Measurements from ENCODE around the gene ZNF740. TPM values are rescaled to one million over a fixed set of nuclear protein-coding genes. Genes with fewer than 3 reads are reported as not detected.

ZNF740 gene
- total RNA-seq, 1 experiment from 2014 or later: 46.8 TPM

DNA sequence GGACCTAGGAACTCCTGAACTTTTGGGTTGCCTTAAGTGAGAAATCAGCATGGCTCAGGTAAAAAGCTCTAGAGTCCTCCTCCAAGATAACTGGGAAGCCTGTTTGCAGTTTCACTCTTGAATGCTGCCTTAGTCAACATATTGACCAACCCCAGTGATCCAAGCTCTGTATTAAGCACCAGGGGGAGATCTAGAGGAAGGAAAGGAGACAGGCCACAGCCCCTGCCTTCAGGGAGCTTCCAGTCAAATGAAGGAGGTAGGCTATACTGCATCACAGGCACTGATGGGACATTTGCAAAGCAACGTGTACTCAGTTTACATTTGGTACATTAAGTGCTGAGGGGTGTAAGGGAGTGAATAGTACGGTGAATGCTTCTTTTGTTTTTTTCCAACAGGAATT lies 1.4 kb downstream of the ZNF740 start:
- no peak for DNase-seq (ENCODE audit: low read depth, low spot score)
- Histone ChIP-seq H3K27me3 (ENCODE audit: control insufficient read depth, insufficient read depth, low read length) (no peaks in the 10 kb centered on the region), H3K36me3 (ENCODE audit: control insufficient read depth, insufficient read depth, low read length) (peaks cover 18% of the 10 kb centered on the region), H3K4me3 (ENCODE audit: low read depth in 2 of 2, low read length in 2 of 2) (peak overlapping the region; percentile 70 to 74), H3K4me1 (ENCODE audit: control insufficient read depth, insufficient read depth, low read length) (peaks cover 26% of the 10 kb centered on the region), H3K27ac (ENCODE audit: low read length) (peak overlapping the region; percentile 86), H3K9me3 (ENCODE audit: control insufficient read depth, insufficient read depth, low read depth, low read length) (no peaks in the 10 kb centered on the region)
- no peak for ATAC-seq
- POLR2A ChIA-PET: interaction anchor here (0.6 kb wide), 2 partner anchors 86 to 115 kb away, joined by 5 to 7 read pairs; no protein-coding TSS in a partner anchor
- no TSS peak for BruUV-seq (replicated peaks)
- in situ Hi-C loops (cut with HindIII; ENCODE audit: low pct_unique_long_range_greater_than_20kb, low sequenced_read_pairs): no loop called here
- CTCF ChIA-PET: no interaction called here
- intact Hi-C loops (cut with micrococcal nuclease; ENCODE audit: unreplicated experiment): no loop called here
- TF ChIP-seq TCF7L2 (IDR thresholded peaks at IDR 0.05; ENCODE audit: low read depth, low read length) (no peak), SIN3A (IDR thresholded peaks at IDR 0.05; ENCODE audit: borderline replicate concordance, insufficient read depth, low read depth, low read length) (no peak), POLR2AphosphoS5 (IDR thresholded peaks at IDR 0.05; ENCODE audit: low read depth, low read length) (no peak)
- TF ChIP-seq, protein P1, sequence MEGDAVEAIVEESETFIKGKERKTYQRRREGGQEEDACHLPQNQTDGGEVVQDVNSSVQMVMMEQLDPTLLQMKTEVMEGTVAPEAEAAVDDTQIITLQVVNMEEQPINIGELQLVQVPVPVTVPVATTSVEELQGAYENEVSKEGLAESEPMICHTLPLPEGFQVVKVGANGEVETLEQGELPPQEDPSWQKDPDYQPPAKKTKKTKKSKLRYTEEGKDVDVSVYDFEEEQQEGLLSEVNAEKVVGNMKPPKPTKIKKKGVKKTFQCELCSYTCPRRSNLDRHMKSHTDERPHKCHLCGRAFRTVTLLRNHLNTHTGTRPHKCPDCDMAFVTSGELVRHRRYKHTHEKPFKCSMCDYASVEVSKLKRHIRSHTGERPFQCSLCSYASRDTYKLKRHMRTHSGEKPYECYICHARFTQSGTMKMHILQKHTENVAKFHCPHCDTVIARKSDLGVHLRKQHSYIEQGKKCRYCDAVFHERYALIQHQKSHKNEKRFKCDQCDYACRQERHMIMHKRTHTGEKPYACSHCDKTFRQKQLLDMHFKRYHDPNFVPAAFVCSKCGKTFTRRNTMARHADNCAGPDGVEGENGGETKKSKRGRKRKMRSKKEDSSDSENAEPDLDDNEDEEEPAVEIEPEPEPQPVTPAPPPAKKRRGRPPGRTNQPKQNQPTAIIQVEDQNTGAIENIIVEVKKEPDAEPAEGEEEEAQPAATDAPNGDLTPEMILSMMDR (IDR thresholded peaks at IDR 0.05): no peak; the same call in 1 of the 2 replicates
- TF ChIP-seq, protein P2, sequence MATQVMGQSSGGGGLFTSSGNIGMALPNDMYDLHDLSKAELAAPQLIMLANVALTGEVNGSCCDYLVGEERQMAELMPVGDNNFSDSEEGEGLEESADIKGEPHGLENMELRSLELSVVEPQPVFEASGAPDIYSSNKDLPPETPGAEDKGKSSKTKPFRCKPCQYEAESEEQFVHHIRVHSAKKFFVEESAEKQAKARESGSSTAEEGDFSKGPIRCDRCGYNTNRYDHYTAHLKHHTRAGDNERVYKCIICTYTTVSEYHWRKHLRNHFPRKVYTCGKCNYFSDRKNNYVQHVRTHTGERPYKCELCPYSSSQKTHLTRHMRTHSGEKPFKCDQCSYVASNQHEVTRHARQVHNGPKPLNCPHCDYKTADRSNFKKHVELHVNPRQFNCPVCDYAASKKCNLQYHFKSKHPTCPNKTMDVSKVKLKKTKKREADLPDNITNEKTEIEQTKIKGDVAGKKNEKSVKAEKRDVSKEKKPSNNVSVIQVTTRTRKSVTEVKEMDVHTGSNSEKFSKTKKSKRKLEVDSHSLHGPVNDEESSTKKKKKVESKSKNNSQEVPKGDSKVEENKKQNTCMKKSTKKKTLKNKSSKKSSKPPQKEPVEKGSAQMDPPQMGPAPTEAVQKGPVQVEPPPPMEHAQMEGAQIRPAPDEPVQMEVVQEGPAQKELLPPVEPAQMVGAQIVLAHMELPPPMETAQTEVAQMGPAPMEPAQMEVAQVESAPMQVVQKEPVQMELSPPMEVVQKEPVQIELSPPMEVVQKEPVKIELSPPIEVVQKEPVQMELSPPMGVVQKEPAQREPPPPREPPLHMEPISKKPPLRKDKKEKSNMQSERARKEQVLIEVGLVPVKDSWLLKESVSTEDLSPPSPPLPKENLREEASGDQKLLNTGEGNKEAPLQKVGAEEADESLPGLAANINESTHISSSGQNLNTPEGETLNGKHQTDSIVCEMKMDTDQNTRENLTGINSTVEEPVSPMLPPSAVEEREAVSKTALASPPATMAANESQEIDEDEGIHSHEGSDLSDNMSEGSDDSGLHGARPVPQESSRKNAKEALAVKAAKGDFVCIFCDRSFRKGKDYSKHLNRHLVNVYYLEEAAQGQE (IDR thresholded peaks at IDR 0.05; ENCODE audit: insufficient read depth in 1 of 2, low read depth in 2 of 2, low read length in 1 of 2): no peak

DNA sequence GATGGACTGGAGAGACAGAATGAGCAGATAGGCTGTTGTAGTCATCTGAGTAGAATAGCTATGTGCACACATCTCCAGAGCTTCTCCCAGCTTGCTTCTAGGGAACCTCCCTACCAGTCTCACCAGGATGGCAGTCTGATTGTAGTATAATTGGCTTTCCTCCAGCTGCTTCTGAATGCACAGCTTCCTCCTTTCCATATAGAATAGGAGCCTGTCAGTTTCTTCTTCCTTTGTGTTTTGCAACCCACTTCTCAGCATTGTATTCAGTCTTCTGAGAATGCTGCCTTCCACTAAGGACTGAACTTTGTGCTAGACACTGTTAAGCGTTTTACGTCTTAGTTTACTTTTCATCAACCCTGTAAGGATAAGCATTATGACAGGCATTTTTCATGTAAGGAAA lies 2.4 kb downstream of the ZNF740 start:
- H3K36me3 ChIP-seq (ENCODE audit: control insufficient read depth, insufficient read depth, low read length): peaks cover 19% of the 10 kb centered on the region
- in situ Hi-C loops (cut with HindIII; ENCODE audit: low pct_unique_long_range_greater_than_20kb, low sequenced_read_pairs) (no loop called here), intact Hi-C loops (cut with micrococcal nuclease; ENCODE audit: unreplicated experiment) (no loop called here)
- DNase-seq (ENCODE audit: low read depth, low spot score) (no peak), ATAC-seq (no peak)
- TF ChIP-seq POLR2AphosphoS5 (IDR thresholded peaks at IDR 0.05; ENCODE audit: low read depth, low read length) (no peak), TCF7L2 (IDR thresholded peaks at IDR 0.05; ENCODE audit: low read depth, low read length) (no peak), SIN3A (IDR thresholded peaks at IDR 0.05; ENCODE audit: borderline replicate concordance, insufficient read depth, low read depth, low read length) (no peak)
- TF ChIP-seq, protein P1 (IDR thresholded peaks at IDR 0.05): no peak
- TF ChIP-seq, protein P2 (IDR thresholded peaks at IDR 0.05; ENCODE audit: insufficient read depth in 1 of 2, low read depth in 2 of 2, low read length in 1 of 2): no peak
- TSS peak; percentile 57 for BruUV-seq (replicated peaks)
- no peaks in the 10 kb centered on the region for H3K27me3 ChIP-seq (ENCODE audit: control insufficient read depth, insufficient read depth, low read length)
- ChIA-PET POLR2A (no interaction called here), CTCF (no interaction called here)
- H3K9me3 ChIP-seq (ENCODE audit: control insufficient read depth, insufficient read depth, low read depth, low read length): no peaks in the 10 kb centered on the region
- H3K27ac ChIP-seq (ENCODE audit: low read length): peak overlapping the region; percentile 18; the same call in 1 of the 2 replicates
- no peak overlapping the region for H3K4me3 ChIP-seq (ENCODE audit: low read depth in 2 of 2, low read length in 2 of 2)
- peaks cover 26% of the 10 kb centered on the region for H3K4me1 ChIP-seq (ENCODE audit: control insufficient read depth, insufficient read depth, low read length)

All from Panc1 (cell line).